Measurements from ENCODE around the gene ZNF827. TPM values are rescaled to one million over a fixed set of nuclear protein-coding genes. Genes with fewer than 3 reads are reported as not detected.

The ZNF827 gene
- total RNA-seq, 2 experiments from 2014 or later: 12.2 to 14.4 TPM

- H3K27me3 Mint-ChIP-seq: peaks cover 11% of the 10 kb centered on the region
- no peak overlapping the region for H3K27ac Mint-ChIP-seq
- ChIA-PET CTCF (interaction anchor here (0.6 to 1.6 kb wide), 2 partner anchors 23 to 434 kb away, joined by 3 read pairs; no protein-coding TSS in a partner anchor), POLR2A (no interaction called here)
- peaks cover 10% of the 10 kb centered on the region for H3K9me3 Mint-ChIP-seq
- H3K36me3 Mint-ChIP-seq (ENCODE audit: low read depth): peaks cover 3% of the 10 kb centered on the region
- DNase-seq: no peak
- no peak overlapping the region for H3K4me3 Mint-ChIP-seq
- peaks cover 14% of the 10 kb centered on the region for H3K4me1 Mint-ChIP-seq
These were observed 222.4 kb downstream of the ZNF827 start for GRCh38 chr4:145716200-145716599.

- Mint-ChIP-seq H3K4me1 (no peaks in the 10 kb centered on the region), H3K27ac (no peak overlapping the region), H3K9me3 (peaks cover 11% of the 10 kb centered on the region), H3K4me3 (no peak overlapping the region), H3K36me3 (ENCODE audit: low read depth) (peaks cover 4% of the 10 kb centered on the region), H3K27me3 (no peaks in the 10 kb centered on the region)
- no peak for DNase-seq
- ChIA-PET CTCF (no interaction called here), POLR2A (no interaction called here)
These were observed 228.8 kb downstream of the ZNF827 start for GRCh38 chr4:145709843-145710242.

- Mint-ChIP-seq H3K27ac (no peak overlapping the region), H3K36me3 (ENCODE audit: low read depth) (peaks cover 4% of the 10 kb centered on the region), H3K9me3 (peaks cover 11% of the 10 kb centered on the region), H3K4me1 (no peaks in the 10 kb centered on the region), H3K4me3 (no peak overlapping the region), H3K27me3 (no peaks in the 10 kb centered on the region)
- POLR2A ChIA-PET: no interaction called here
- CTCF ChIA-PET: no interaction called here
- DNase-seq: no peak
These were observed 229.3 kb downstream of the ZNF827 start for GRCh38 chr4:145709336-145709735.

Other genes with a start within 250 kb of the ZNF827 start
- gene LSM6, start 236.9 kb upstream of the ZNF827 start, total RNA-seq: 10 to 100 TPM; 52.2 TPM

All from activated CD4-positive, alpha-beta T cell treated with anti-CD3 and anti-CD28 coated beads, Interleukin-2, amount 10 ng/mL, durations not matched to agents 7 days and 5 days (primary cell).